ENCODE results near the gene ABR. TPM values are rescaled to one million over a fixed set of nuclear protein-coding genes. Genes with fewer than 3 reads are reported as not detected.
"Not testable (repeated sequence)": the region's sequence is repeated elsewhere in the genome, so short reads cannot be mapped to it uniquely, and the experiment has no call there.

ABR gene
- total RNA-seq, 6 experiments from 2014 or later: 49.3 to 58.4 (median 54.4) TPM

DNA sequence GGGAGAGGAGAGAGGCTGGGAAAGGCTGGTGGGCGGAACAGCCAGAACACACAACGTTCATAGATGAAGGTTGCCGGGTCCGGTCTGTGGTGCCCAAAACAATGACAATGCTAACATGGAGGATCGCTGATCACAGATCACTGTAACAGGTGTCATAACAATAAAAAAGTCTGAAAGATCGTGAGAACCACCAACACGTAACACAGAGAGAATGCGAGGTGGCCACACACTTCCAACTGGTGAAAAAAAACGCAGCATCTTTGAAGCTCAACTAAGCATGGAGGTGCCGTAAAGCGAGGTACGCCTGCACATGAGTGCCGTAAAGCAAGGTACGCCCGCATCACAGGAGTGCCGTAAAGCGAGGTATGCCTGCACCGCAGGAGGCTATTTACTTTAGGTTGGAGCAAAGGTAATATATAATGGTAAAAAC is 42.3 kb downstream of the ABR start:
- Mint-ChIP-seq H3K4me3 (no peak overlapping the region), H3K9me3 (no peaks in the 10 kb centered on the region), H3K4me1 (ENCODE audit: low read depth) (peaks cover 12% of the 10 kb centered on the region), H3K27ac (no peak overlapping the region), H3K36me3 (ENCODE audit: low read depth) (no peaks in the 10 kb centered on the region), H3K27me3 (ENCODE audit: insufficient read depth) (peaks cover 29% of the 10 kb centered on the region)
- no peak for DNase-seq
- TF ChIP-seq, protein P1, sequence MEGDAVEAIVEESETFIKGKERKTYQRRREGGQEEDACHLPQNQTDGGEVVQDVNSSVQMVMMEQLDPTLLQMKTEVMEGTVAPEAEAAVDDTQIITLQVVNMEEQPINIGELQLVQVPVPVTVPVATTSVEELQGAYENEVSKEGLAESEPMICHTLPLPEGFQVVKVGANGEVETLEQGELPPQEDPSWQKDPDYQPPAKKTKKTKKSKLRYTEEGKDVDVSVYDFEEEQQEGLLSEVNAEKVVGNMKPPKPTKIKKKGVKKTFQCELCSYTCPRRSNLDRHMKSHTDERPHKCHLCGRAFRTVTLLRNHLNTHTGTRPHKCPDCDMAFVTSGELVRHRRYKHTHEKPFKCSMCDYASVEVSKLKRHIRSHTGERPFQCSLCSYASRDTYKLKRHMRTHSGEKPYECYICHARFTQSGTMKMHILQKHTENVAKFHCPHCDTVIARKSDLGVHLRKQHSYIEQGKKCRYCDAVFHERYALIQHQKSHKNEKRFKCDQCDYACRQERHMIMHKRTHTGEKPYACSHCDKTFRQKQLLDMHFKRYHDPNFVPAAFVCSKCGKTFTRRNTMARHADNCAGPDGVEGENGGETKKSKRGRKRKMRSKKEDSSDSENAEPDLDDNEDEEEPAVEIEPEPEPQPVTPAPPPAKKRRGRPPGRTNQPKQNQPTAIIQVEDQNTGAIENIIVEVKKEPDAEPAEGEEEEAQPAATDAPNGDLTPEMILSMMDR (IDR thresholded peaks at IDR 0.05): no peak

DNA sequence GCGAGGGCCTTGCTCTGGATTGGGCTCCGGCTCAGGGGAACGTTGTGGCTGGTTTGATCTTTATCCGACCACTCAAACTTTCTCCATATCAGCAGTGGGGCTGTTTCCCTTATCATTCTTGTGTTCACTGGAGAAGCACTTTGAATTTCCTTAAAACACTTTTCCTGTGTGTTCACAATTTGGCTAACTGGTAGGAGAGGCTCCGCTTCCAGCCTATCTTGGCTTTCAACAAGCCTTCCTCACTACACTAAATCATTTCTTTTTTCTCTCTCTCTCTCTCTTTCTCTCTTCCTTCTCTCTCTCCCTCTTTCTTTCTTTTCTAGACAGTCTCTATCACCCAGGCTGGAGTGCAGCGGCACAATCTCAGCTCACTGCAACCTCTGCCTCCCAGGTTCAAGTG is 43.0 kb downstream of the ABR start:
- H3K36me3 Mint-ChIP-seq (ENCODE audit: low read depth): no peaks in the 10 kb centered on the region
- H3K27ac Mint-ChIP-seq: no peak overlapping the region
- no peak overlapping the region for H3K4me3 Mint-ChIP-seq
- TF ChIP-seq, protein P1 (IDR thresholded peaks at IDR 0.05): no peak
- peaks cover 12% of the 10 kb centered on the region for H3K4me1 Mint-ChIP-seq (ENCODE audit: low read depth)
- no peaks in the 10 kb centered on the region; the same call in 1 of the 2 replicates for H3K9me3 Mint-ChIP-seq
- peaks cover 27% of the 10 kb centered on the region for H3K27me3 Mint-ChIP-seq (ENCODE audit: insufficient read depth)
- DNase-seq: no peak

DNA sequence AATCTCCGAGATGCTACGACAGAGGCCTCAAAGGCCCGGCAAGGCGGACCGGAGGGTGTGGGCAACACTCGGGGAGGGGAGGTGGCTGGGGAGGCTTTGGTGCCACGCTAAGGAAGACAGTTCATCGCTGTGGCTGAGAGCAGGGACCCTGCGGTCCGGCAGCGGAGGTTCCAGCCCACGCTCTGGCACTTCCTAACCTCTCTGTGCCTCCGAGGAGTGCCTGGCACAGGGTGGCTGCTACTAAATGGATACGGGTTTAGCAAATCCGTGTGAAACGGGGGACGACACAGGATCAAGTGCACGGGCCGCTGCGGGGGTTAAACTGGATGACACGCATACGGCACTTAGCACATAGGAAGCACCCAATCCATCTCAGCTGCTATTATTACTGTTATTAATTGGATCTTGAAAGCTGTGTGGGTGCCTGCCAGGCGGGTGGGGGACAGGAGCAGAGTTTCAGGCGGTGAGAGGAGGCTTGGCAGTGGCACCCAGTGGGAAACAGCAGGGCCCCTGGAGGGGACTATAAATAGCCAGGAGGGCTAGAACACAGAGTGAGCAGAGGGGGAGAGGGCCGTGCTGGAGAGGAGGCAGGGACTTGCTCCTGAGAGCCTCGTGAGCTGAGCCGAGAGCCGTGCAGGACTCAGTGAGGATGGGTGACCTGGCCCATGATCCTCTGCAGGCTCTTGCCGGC is 45.0 kb downstream of the ABR start:
- peaks cover 32% of the 10 kb centered on the region for H3K27me3 Mint-ChIP-seq (ENCODE audit: insufficient read depth)
- no peaks in the 10 kb centered on the region for H3K36me3 Mint-ChIP-seq (ENCODE audit: low read depth)
- DNase-seq: no peak
- H3K9me3 Mint-ChIP-seq: no peaks in the 10 kb centered on the region; the same call in 1 of the 2 replicates
- H3K4me1 Mint-ChIP-seq (ENCODE audit: low read depth): peaks cover 12% of the 10 kb centered on the region
- TF ChIP-seq, protein P1 (IDR thresholded peaks at IDR 0.05): no peak
- H3K4me3 Mint-ChIP-seq: no peak overlapping the region
- no peak overlapping the region for H3K27ac Mint-ChIP-seq

DNA sequence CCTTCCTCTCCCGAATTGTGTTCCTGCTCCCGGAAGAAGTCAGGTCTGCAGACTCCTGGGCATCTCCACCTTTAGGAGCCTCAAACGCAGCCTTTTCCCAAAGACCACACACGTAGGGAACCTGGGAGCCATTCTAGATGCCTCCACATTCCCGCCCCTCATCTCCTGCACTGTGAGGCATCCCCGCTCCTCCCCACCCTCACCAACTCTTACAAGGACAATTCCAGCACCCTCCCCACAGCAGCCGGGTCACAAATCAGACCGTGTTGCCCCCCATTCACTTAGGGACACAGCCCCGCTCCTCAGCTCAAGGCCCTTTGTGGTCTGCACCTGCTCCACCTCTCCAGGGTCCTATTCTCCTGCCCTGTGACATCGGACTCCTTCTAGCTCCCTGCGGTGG is 49.6 kb downstream of the ABR start:
- DNase-seq: no peak
- no peaks in the 10 kb centered on the region for H3K36me3 Mint-ChIP-seq (ENCODE audit: low read depth)
- H3K9me3 Mint-ChIP-seq: peaks cover 3% of the 10 kb centered on the region

DNA sequence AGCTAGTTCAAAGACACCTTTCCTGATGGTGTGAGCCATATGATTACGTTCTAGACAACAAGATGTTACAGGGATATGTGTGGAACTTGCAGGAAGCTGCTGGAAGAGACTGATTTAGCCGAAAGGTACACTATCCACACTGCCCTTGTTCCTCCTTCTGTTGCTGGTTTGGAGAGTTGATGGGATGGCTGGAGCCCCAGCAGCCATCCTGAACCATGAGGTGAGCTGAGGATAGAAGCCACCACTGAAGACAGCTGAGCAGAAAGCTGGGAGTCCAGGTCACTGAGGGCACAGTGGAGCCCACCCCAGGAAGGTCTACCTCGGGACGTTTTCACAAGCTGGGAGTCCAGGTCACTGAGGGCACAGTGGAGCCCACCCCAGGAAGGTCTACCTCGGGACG is 51.3 kb downstream of the ABR start:
- H3K4me1 Mint-ChIP-seq (ENCODE audit: low read depth); DNase-seq; H3K9me3 Mint-ChIP-seq; H3K27ac Mint-ChIP-seq; H3K4me3 Mint-ChIP-seq; H3K36me3 Mint-ChIP-seq (ENCODE audit: low read depth): not testable (repeated sequence)
- H3K27me3 Mint-ChIP-seq (ENCODE audit: insufficient read depth): peaks cover 27% of the 10 kb centered on the region

More for the DNA sequence above, 49.6 kb downstream of the ABR start:
- Mint-ChIP-seq H3K4me1 (ENCODE audit: low read depth) (no peaks in the 10 kb centered on the region), H3K4me3 (no peak overlapping the region), H3K27me3 (ENCODE audit: insufficient read depth) (peaks cover 26% of the 10 kb centered on the region), H3K27ac (no peak overlapping the region)
- TF ChIP-seq, protein P1 (IDR thresholded peaks at IDR 0.05): no peak

DNA sequence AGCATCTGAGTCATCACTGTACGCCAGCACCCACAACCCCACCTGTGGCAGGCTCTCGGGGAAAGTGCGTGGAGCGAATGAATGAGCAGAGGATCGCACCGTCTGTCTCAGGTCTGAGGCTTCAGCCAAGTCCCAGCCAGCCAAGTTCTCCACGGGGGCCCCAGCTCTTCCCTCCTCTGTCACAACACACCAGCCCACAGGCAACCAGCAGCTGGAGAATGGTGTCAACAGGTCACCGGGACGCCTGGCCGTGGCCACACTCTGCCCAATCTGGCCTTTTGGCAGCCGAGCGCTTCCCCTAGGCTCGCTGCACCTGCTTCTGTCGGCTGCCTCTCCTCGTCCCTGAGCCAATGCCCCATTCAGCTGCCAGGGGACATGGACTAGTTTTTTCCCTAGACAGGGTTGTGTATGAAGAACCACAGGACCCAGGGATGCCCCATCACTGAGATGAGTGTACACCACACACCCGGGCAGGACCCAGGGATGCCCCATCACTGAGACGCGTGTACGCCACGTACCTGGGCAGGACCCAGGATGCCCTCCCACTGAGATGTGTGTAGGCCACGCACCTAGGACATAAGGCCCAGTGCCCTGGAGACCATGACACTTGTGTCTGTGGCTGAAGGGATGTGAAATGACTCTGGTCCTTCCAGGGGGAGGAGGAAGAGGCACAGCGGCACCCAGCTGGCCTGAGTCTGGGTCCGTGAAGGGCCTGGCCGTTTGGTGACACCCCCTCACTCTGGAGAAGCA is 52.8 kb downstream of the ABR start:
- no peak overlapping the region for H3K27ac Mint-ChIP-seq
- H3K4me1 Mint-ChIP-seq (ENCODE audit: low read depth): no peaks in the 10 kb centered on the region
- H3K36me3 Mint-ChIP-seq (ENCODE audit: low read depth): no peaks in the 10 kb centered on the region
- H3K9me3 Mint-ChIP-seq: peaks cover 3% of the 10 kb centered on the region
- TF ChIP-seq, protein P1 (IDR thresholded peaks at IDR 0.05): no peak
- no peak for DNase-seq
- no peak overlapping the region for H3K4me3 Mint-ChIP-seq
- H3K27me3 Mint-ChIP-seq (ENCODE audit: insufficient read depth): peaks cover 26% of the 10 kb centered on the region

Measured in HFFc6 (cell line).